SKM-1 treated with dmso at 0.1 percent for 144 hours (cell line): ENCODE results near the gene NR2C1.

ENCODE experiments used
- DNase-seq: peaks from one replicate; lab custom pipeline; 2025; ENCODE audit not compliant: unreplicated experiment; lab: John Stamatoyannopoulos, UW

Gene NR2C1

DNA sequence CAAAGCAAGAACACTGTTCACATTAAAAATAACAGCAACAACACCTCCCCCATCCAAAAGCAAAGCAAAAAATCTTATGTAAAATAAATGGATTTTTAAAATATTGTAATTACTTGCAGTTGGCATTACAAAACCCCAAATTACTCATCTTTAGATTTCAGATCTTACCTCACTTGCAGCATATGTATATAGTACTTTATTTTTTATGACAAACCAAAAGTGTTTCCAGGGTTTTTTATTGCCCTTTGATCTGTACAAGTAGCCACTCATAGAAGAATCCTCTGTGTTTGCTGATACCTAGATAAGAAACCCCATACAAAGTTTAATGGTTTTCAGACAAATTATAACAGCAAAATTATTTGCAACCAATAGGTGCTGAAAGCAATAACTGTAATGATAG lies 12.2 kb upstream of the NR2C1 start:
- DNase-seq: no peak

DNA sequence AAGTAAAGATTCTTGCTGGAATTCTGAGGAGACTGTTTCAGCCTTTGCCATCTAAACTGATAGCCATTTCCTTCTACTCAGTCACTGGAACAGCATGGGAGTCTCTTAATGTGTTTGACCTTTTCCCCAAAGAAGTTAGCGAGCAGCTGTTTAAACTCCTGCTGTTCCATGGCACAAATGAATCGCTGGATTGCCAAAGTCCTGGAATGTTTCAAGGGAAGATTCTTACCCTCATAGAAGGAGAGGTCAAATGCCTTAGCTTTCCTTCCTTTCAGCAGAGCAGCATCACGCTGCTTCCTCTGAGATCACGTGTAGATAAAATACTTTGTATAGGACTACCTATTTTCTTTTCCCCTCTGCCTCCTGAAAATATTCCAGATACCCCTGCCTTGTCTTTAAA lies 10.5 kb upstream of the NR2C1 start:
- DNase-seq: no peak

GRCh38 chr12:95083471-95083870 lies 10.1 kb upstream of the NR2C1 start:
- no peak for DNase-seq

DNA sequence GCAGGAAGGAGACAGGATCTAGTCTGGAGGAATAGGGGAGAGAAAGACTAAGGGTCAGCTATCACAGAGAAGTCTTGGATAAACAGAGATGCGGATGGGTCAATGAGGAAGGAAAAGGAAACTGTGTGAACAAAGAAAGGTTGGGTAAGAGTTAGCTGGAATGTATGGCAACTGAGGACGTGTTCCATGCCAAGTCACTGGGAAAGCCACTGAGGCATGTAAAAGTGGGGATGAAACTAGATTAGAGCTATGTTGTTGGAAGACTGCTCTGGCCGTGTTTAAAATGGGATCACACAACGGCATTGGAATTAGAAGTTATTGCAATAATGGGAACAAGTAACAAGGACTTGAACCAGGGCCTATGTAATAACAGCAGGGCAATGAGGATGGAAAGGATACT lies 3.9 kb upstream of the NR2C1 start:
- DNase-seq: no peak

DNA sequence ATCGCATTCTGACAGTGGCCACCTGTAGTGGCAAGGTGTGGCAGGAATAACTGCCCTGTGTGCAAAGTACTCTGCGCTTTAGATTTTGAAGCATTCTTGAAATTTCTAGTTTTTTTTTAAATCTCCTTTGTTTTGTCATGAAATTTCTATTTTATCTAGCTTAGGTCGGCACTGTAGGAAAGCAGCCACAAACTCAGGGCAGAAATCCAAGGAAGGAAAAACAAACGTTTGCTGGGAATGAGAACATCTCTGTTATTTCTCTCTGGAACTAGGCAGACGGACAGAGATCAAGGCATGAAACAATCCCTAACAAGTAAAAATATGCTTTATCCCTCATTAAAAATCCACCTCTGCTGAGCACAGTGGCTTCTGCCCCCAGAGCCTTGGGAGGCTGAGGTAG lies 1.3 kb upstream of the NR2C1 start:
- DNase-seq: no peak

DNA sequence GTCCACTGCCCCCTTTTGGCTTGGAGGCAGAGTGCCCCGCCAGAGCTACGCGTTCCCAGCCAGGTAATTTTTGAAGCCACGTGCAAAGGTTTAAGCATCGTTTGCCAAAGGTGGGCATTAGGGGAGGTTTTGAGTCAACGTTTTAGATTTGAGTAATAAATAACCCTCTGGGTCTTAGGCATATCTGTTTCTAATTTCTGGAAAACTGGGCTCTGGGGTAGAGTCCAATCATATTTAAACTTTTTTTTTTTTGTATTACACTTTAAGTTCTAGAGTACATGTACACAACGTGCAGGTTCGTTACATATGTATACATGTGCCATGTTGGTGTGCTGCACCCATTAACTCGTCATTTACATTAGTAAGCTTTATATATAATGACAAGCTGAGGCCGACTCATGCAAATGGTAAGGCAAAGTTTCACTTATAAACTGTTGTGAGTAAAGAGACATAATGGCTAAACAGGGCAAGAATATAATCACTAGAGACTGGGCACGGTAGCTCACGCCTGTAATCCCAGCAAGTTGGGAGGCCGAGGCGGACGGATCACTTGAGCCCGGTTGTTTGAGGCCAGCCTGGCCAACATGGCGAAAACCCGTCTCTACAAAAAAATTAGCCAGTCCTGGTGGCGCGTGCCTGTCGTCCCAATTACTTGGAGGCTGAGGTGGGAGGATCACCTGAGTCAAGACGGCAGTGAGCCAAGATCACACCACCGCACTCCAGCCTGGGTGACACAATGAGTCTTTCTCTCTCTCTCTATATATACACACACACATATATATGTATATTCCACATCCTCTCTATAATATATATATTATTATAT lies 491 bp upstream of the NR2C1 start:
- DNase-seq: no peak

DNA sequence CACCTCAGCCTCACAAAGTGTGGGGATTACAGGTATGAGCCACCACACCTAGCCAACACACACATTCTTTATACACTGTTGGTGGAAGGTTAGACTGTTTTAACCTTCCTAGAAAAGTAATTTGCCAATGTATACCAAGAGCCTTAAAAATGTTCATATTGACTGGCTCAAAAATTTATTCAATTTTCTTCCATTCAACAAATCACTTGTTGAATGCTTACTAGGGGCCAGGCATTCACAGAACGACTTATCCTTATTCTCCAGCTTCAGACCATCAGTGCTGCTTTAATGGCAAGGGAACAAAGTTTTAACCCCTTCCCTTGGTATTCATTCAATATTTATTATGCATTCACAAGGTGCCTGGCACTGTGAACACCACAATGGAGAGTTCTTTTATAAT lies 3.0 kb downstream of the NR2C1 start:
- DNase-seq: no peak

DNA sequence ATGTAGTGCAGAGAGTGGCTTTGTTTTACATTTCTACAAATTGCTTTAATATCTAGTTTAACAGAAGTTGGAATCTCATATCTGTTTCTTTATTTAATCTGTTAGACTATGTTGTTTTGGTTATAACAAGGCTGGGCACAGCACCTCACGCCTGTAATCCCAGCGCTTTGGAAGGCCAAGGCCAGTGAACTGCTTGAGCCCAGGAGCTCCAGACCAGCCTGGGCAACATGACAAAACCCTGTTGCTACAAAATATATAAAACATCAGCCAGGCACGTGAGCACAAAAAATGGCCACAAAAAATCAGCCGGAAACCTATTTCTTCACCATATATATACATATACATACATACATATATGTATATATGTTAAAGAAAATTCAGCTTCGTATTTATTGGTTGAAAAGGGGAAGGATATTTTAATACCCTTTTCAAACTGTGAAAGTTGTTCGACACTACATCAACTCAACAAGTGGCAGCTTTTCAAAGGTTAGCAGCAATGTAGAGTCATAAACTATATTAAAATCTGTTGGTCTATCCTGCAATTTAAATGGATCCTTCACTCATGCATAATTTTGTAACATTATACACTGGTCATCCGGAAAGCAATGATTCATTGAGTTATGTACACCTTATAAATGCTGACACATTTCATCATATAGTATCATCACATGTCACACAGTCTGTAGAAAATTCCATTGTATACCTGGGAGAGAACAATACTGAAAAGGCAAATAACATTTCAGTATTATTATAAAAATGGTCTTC lies 7.1 kb downstream of the NR2C1 start:
- no peak for DNase-seq

DNA sequence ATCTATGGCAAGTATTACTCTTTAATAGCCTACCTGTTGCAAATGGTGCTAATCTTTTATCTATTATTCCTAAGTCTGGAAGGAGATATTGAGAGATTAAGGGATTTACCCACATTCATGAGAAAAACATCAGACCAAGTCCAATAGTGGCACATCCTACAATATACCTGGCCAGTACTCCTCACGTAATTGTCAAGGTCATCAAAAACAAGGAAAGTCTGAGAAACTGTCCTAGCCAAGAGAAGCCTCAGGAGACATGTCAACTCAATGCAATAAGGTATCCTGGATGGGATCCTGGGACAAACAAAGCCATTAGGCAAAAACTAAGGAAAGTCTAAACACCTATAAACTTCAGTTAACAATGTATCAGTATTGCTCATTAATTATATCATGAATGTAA lies 12.5 kb downstream of the NR2C1 start:
- DNase-seq: no peak

GRCh38 chr12:95059984-95060383 lies 13.4 kb downstream of the NR2C1 start:
- DNase-seq: no peak

DNA sequence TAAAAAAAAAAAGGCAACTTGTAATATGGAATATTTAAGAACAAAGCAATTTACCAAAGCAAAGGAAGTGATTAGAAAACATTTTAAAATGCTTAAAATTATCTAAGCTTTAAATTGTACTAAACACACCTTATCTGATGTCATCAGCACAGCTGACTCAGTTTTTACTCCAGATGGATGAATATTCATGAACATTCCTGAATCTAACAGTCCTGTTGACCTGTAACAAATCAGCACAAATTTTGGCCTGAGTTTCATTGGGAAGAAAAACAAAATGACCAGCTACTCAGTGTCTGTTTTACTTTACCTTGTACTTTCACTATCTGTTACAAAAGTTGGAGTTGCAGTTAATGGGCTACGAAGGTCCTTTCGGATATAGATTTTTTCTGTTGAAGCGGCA lies 16.0 kb downstream of the NR2C1 start:
- no peak for DNase-seq

DNA sequence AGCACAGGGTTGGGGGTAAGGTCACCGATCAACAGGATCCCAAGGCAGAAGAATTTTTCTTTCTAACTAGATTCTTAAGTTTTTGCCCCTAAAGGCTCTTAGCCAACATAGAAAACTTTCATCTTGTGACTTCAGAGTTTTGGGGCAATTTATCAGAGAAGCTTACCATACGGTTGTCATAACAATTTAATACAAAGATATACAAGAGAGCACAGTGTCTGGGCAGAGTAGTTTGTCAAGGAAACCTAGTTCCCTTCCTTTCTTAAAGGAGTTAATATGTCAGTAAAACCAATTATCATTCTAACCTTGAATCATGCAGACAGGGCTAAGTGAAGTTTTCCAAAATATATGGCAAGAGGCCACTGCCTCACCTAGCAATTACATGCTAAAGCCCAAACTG lies 18.4 kb downstream of the NR2C1 start:
- DNase-seq: no peak

DNA sequence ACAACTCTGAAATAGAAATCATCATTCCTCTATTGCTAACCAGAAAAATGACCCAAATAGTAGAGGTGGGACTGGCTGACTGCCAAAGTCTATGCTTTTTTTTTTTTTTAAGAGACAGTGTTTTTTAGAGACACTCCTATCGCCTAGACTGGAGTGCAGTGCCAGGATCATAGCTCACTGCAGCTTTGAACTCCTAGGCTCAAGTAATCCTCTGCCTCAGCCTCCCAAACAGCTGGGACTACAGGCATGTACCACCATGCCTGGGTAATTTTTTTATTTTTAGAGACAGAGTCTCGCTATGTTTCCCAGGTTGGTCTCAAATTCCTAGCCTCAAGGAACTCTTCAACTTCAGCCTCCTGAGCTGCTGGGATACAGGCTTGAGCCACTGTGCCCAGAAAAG lies 19.2 kb downstream of the NR2C1 start:
- no peak for DNase-seq

GRCh38 chr12:95051241-95051640 lies 22.2 kb downstream of the NR2C1 start:
- no peak for DNase-seq

GRCh38 chr12:95037906-95038305 lies 35.5 kb downstream of the NR2C1 start:
- DNase-seq: no peak

DNA sequence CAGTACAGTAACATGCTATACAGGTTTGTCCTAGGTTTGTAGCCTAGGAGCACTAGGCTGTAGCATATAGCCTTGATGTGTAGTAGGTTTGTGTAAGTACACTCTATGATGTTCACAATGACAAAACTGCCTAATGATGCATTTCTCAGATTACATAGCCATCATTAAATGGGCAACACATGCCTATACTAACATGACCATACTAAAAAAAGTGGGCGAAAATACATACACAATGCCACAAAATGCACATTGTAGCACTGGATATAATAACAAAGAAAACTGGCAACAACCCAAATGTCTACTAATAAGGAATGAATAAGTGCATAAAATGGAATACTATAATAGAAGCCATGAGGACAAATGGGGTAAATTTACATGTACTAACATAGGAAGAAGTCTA lies 38.7 kb downstream of the NR2C1 start:
- no peak for DNase-seq

DNA sequence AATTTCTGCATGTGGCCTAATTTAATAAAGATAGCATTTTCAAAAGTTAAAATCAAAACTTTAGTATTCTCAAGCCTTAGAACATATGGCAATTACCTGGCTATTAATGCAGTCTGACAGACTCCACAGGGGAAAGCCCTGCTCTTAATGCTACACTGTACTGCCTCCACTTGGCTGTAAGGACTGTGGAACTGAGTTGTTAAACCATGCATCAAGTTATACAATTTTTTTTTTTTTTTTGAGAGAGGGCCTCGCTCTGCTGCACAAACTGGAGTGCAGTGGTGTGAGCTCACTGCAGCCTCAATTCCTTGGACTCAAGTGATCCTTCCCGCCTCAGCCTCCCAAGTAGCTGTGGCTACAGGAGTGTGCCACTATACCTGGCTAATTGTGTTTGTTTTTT lies 50.9 kb downstream of the NR2C1 start:
- DNase-seq: no peak

- no peak for DNase-seq
Observed at GRCh38 chr12:95017482-95017881, 55.9 kb downstream of the NR2C1 start.

DNA sequence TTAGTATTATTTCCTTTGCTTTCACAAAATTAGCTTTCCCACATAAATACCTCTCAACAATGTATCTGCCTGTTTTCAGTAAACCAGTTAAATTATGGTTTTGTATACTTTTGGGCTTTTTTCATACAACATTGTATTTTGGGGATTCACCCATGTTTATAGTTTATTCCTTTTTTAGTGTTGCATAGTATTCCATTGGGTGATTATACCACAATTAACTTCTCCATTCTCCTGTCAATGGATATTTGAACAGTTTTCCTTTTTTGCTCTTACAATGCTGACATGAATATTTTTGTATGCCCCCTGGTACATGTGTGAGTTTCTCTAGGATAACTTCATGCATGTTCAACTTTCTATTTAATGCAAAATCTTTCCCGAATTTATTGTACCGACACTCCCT lies 57.3 kb downstream of the NR2C1 start:
- no peak for DNase-seq

DNA sequence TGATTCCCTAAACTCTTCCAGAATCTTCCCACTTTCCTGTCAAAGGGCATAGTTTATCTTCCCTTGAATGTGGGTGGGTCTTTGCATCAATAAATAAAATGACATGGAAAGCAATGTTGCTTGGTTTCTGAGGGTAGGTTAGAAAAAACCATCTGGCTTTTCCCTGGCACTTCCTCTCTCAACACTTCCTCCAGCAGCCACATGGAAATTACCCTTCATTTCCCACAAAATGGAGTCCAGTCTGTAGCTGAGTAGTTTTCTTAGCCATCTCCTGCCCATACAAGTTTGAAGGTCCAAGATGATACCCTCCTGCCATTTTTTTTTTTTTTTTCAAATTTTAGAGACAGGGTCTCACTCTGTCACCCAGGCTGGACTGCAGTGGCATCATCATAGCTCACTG lies 58.9 kb downstream of the NR2C1 start:
- DNase-seq: no peak

GRCh38 chr12:95006206-95006605 lies 67.2 kb downstream of the NR2C1 start:
- no peak for DNase-seq

GRCh38 chr12:95004610-95005009 lies 68.8 kb downstream of the NR2C1 start:
- DNase-seq: peak; percentile 1

DNA sequence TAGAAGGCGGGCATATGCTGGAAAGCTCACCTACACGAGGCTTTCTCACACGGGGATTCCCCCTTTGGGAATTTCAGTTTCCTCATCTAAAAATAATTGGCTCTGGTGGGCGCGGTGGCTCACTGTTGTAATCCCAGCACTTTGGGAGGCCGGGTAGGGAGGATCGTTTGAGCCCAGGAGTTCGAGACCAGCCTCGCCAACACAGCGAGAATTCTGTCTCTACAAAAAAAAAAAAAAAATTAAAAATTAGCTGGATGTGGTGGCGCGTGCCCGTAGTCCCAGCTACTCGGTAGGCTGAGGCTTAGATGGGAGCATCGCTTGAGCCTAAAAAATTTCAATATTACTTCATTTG lies 69.5 kb downstream of the NR2C1 start:
- no peak for DNase-seq
